Esophagus squamous epithelium (tissue), 4 donors: ENCODE results near the gene ARSD.

Source experiments
- POLR2A ChIP-seq, 4 donors: fragments of 450-650 bp; IDR thresholded peaks; one replicate each; pipeline ENCODE4 v1.6.1; 2017; ENCODE audit warnings: antibody characterized with exemption in 4 of 4, mild to moderate bottlenecking in 4 of 4, moderate library complexity in 3 of 4
- TF ChIP-seq, protein P1 (sequence below), 6 experiments: fragments of 450-650 bp in 4 of 6; fragments of 200-600 bp in 2 of 6; sonication (generic) in 2 of 6; IDR thresholded peaks; one replicate each; pipeline ENCODE4 v1.5.1; 2016 to 2019; ENCODE audit warnings: antibody characterized with exemption in 6 of 6, mild to moderate bottlenecking in 4 of 6, moderate library complexity in 4 of 6

DNA sequence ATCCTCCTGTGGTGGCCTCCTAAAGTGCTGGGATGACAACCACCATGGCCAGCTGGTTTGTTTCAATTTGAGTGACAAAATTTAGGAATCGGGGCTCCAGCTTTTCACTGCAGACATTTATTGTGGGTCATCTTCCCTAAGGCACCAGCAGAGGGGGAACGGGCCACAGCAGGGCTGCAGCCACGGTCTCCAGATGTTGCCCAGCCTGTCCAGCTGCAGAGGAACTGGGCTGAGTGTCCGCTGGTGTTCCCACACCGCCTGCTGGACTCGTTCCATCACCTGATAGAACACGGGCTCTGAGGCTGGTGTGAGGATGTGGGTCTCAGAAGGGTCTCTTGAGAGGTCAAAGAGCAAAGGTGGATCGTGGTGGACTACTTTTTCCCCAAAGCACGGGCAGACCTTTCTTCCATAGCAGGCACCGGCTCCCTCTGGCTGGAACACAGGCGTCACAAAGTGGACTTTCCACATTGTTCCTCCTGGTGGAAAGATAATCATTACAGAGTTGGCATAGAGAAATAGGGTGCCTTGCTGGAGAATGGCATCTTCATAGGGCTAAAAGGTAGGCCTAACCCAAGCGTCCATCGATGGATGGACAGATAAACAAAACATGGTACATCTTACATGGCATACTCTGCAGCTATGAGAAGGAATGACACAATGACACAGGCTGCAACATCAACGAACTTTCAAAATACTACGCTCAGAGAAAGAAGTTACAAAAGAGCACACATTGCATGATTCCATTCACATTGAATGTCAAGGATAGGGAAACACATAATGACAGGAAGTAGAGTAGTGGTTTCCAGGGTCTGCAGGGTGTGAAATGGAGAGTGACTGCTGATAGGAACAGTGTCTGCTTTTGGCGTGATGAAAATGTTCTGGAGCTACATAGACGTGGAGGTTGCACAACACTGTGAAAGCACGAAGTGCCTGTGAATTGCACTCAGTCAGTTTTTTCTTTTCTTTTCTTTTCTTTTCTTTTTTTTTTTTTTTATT lies 5.9 kb upstream of the ARSD start:
- TF ChIP-seq, protein P1, sequence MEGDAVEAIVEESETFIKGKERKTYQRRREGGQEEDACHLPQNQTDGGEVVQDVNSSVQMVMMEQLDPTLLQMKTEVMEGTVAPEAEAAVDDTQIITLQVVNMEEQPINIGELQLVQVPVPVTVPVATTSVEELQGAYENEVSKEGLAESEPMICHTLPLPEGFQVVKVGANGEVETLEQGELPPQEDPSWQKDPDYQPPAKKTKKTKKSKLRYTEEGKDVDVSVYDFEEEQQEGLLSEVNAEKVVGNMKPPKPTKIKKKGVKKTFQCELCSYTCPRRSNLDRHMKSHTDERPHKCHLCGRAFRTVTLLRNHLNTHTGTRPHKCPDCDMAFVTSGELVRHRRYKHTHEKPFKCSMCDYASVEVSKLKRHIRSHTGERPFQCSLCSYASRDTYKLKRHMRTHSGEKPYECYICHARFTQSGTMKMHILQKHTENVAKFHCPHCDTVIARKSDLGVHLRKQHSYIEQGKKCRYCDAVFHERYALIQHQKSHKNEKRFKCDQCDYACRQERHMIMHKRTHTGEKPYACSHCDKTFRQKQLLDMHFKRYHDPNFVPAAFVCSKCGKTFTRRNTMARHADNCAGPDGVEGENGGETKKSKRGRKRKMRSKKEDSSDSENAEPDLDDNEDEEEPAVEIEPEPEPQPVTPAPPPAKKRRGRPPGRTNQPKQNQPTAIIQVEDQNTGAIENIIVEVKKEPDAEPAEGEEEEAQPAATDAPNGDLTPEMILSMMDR (IDR thresholded peaks at IDR 0.05) = no peak
- no peak for TF ChIP-seq POLR2A (IDR thresholded peaks at IDR 0.05)
